Measurements from ENCODE around the gene PADI1. TPM values are rescaled to one million over a fixed set of nuclear protein-coding genes. Genes with fewer than 3 reads are reported as not detected.

The PADI1 gene
- total RNA-seq, 2 donors from 2014 or later, result not detected

- no peak for DNase-seq (ENCODE audit: low spot score)
- intact Hi-C loops (cut with DNase I), result no loop called here
These were observed 7.1 kb downstream of the PADI1 start for GRCh38 chr1:17212009-17212408.

GRCh38 chr1:17212487-17213121, 7.7 kb downstream of the PADI1 start:
- no peak for DNase-seq (ENCODE audit: low spot score)
- intact Hi-C loops (cut with DNase I), result no loop called here

- DNase-seq (ENCODE audit: low spot score), result no peak
- intact Hi-C loops (cut with DNase I), result no loop called here
These were observed 8.3 kb downstream of the PADI1 start for GRCh38 chr1:17213148-17213781.

GRCh38 chr1:17213782-17214148, 8.8 kb downstream of the PADI1 start:
- intact Hi-C loops (cut with DNase I), result no loop called here
- DNase-seq (ENCODE audit: low spot score), result no peak

- intact Hi-C loops (cut with DNase I), result no loop called here
- no peak for DNase-seq (ENCODE audit: low spot score)
These were observed 10.1 kb downstream of the PADI1 start for GRCh38 chr1:17214876-17215544.

GRCh38 chr1:17215545-17215890, 10.6 kb downstream of the PADI1 start:
- DNase-seq (ENCODE audit: low spot score), result no peak
- intact Hi-C loops (cut with DNase I), result no loop called here

GRCh38 chr1:17216078-17216477, 11.2 kb downstream of the PADI1 start:
- DNase-seq (ENCODE audit: low spot score), result no peak
- intact Hi-C loops (cut with DNase I), result no loop called here

- intact Hi-C loops (cut with DNase I), result no loop called here
- no peak for DNase-seq (ENCODE audit: low spot score)
These were observed 12.7 kb downstream of the PADI1 start for GRCh38 chr1:17217607-17218006.

- no peak for DNase-seq (ENCODE audit: low spot score)
- intact Hi-C loops (cut with DNase I), result no loop called here
These were observed 14.0 kb downstream of the PADI1 start for GRCh38 chr1:17218939-17219338.

GRCh38 chr1:17220287-17220686, 15.4 kb downstream of the PADI1 start:
- no peak for DNase-seq (ENCODE audit: low spot score)
- intact Hi-C loops (cut with DNase I), result no loop called here

GRCh38 chr1:17222557-17222956, 17.6 kb downstream of the PADI1 start:
- DNase-seq (ENCODE audit: low spot score), result no peak
- intact Hi-C loops (cut with DNase I), result no loop called here

GRCh38 chr1:17224434-17224833, 19.5 kb downstream of the PADI1 start:
- no peak for DNase-seq (ENCODE audit: low spot score)
- intact Hi-C loops (cut with DNase I), result no loop called here

GRCh38 chr1:17225140-17225539, 20.2 kb downstream of the PADI1 start:
- no peak for DNase-seq (ENCODE audit: low spot score)
- intact Hi-C loops (cut with DNase I), result no loop called here

GRCh38 chr1:17227358-17227915, 22.5 kb downstream of the PADI1 start:
- intact Hi-C loops (cut with DNase I), result no loop called here
- DNase-seq (ENCODE audit: low spot score), result no peak

GRCh38 chr1:17228619-17229018, 23.7 kb downstream of the PADI1 start:
- DNase-seq (ENCODE audit: low spot score), result no peak
- intact Hi-C loops (cut with DNase I), result no loop called here

GRCh38 chr1:17229379-17229778, 24.5 kb downstream of the PADI1 start:
- no peak for DNase-seq (ENCODE audit: low spot score)
- intact Hi-C loops (cut with DNase I), result no loop called here

- intact Hi-C loops (cut with DNase I), result loop anchor here in 1 of 2 donors (5.0 kb wide), 1 partner anchor 158 kb away; no protein-coding TSS in a partner anchor
- no peak for DNase-seq (ENCODE audit: low spot score)
These were observed 25.2 kb downstream of the PADI1 start for GRCh38 chr1:17230106-17230505.

- intact Hi-C loops (cut with DNase I), result loop anchor here in 1 of 2 donors (5.0 kb wide), 1 partner anchor 158 kb away; no protein-coding TSS in a partner anchor
- DNase-seq (ENCODE audit: low spot score), result no peak
These were observed 25.9 kb downstream of the PADI1 start for GRCh38 chr1:17230671-17231310.

GRCh38 chr1:17232759-17233661, 28.1 kb downstream of the PADI1 start:
- intact Hi-C loops (cut with DNase I), result loop anchor here in 1 of 2 donors (5.0 kb wide), 1 partner anchor 161 kb away; no protein-coding TSS in a partner anchor
- DNase-seq (ENCODE audit: low spot score), result no peak

Data from posterior vena cava (tissue), 2 donors.